GM21737 (cell line): ENCODE results near the gene THUMPD1.
"Not testable (repeated sequence)": the region's sequence is repeated elsewhere in the genome, so short reads cannot be mapped to it uniquely, and the experiment has no call there.

Experiments
- ATAC-seq: cut with Tn5 transposase; IDR thresholded peaks from one replicate; pipeline ENCODE4 v1.9.1; 2021; ENCODE audit warnings: mild to moderate bottlenecking, moderate library complexity; ENCODE audit not compliant: unreplicated experiment

Gene THUMPD1

GRCh38 chr16:20741554-20742285 lies at the start of gene THUMPD1:
Gene THUMPD1 (minus strand): TSS chr16:20741818. CDS start chr16:20741739, 79 bp downstream.
- ATAC-seq, result peak; percentile 82

- ATAC-seq, result no peak
Observed at GRCh38 chr16:20789130-20789529, 47.5 kb upstream of the THUMPD1 start.

- no peak for ATAC-seq
Observed at GRCh38 chr16:20784204-20784603, 42.6 kb upstream of the THUMPD1 start.

GRCh38 chr16:20782470-20782869 lies 40.9 kb upstream of the THUMPD1 start:
- no peak for ATAC-seq

GRCh38 chr16:20781697-20782096 lies 40.1 kb upstream of the THUMPD1 start:
- no peak for ATAC-seq

GRCh38 chr16:20774703-20775362 lies 33.2 kb upstream of the THUMPD1 start:
- no peak for ATAC-seq

- no peak for ATAC-seq
Observed at GRCh38 chr16:20773679-20774078, 32.1 kb upstream of the THUMPD1 start.

- no peak for ATAC-seq
Observed at GRCh38 chr16:20768818-20769217, 27.2 kb upstream of the THUMPD1 start.

GRCh38 chr16:20768121-20768520 lies 26.5 kb upstream of the THUMPD1 start:
- no peak for ATAC-seq

- ATAC-seq, result no peak
Observed at GRCh38 chr16:20767577-20767976, 26.0 kb upstream of the THUMPD1 start.

GRCh38 chr16:20766294-20766693 lies 24.7 kb upstream of the THUMPD1 start:
- ATAC-seq, result no peak

GRCh38 chr16:20765732-20766131 lies 24.1 kb upstream of the THUMPD1 start:
- no peak for ATAC-seq

- ATAC-seq, result not testable (repeated sequence)
Observed at GRCh38 chr16:20764448-20764847, 22.8 kb upstream of the THUMPD1 start.

- ATAC-seq, result peak; percentile 97
Observed at GRCh38 chr16:20763461-20764232, 22.0 kb upstream of the THUMPD1 start, which contains the start of gene ACSM3. Gene ACSM3 (plus strand): TSS chr16:20764014. CDS start chr16:20770035, 6,021 bp downstream.

- ATAC-seq, result no peak
Observed at GRCh38 chr16:20762404-20763123, 20.9 kb upstream of the THUMPD1 start.

GRCh38 chr16:20761175-20761574 lies 19.6 kb upstream of the THUMPD1 start:
- no peak for ATAC-seq

GRCh38 chr16:20760346-20760745 lies 18.7 kb upstream of the THUMPD1 start:
- no peak for ATAC-seq

- not testable (repeated sequence) for ATAC-seq
Observed at GRCh38 chr16:20755799-20756198, 14.2 kb upstream of the THUMPD1 start.

GRCh38 chr16:20755238-20755637 lies 13.6 kb upstream of the THUMPD1 start:
- ATAC-seq, result no peak

GRCh38 chr16:20753727-20754126 lies 12.1 kb upstream of the THUMPD1 start:
- no peak for ATAC-seq

GRCh38 chr16:20750558-20750957 lies 8.9 kb upstream of the THUMPD1 start:
- no peak for ATAC-seq
